ENCODE results near the gene PIM3.

Gene PIM3

GRCh38 chr22:50008151-50009040 lies 47.8 kb downstream of the PIM3 start:
- DNase-seq = no peak

GRCh38 chr22:50009251-50009650 lies 48.7 kb downstream of the PIM3 start:
- no peak for DNase-seq

GRCh38 chr22:50009765-50010675 lies 49.4 kb downstream of the PIM3 start:
- no peak for DNase-seq

GRCh38 chr22:50010676-50011446 lies 50.3 kb downstream of the PIM3 start:
- DNase-seq = no peak

- no peak for DNase-seq
Observed at GRCh38 chr22:50011447-50012210, 51.1 kb downstream of the PIM3 start.

- no peak for DNase-seq
Observed at GRCh38 chr22:50012211-50013181, 51.9 kb downstream of the PIM3 start, which contains the start of gene IL17REL. Gene IL17REL (minus strand): TSS chr22:50012765. CDS start chr22:50012646, 119 bp downstream.

Measured in eye (tissue), 1 donor.